Heart right ventricle (tissue), 16 donors: ENCODE results near the gene EFNA1. TPM values are rescaled to one million over a fixed set of nuclear protein-coding genes. Genes with fewer than 3 reads are reported as not detected.

Experiments
- ATAC-seq, 8 donors: fragments of 200-7000 bp; cut with Tn5 transposase; one replicate each; pipeline ENCODE4 v1.9.1; 2020; ENCODE audit warnings: mild to moderate bottlenecking in 8 of 8, moderate library complexity in 8 of 8, moderate number of reproducible peaks in 1 of 8
- DNase-seq, 2 donors: peaks; one replicate each; pipeline ENCODE4 v3.0.0-alpha.2; 2020
- H3K27ac ChIP-seq, 10 donors: fragments of 200-600 bp; sonication (generic) in 2 of 10; one replicate each; pipeline versions ENCODE4 v1.5.0 to v1.8.0; 2020 to 2022; ENCODE audit warnings: mild to moderate bottlenecking in 3 of 10
- H3K27me3 ChIP-seq, 7 donors: fragments of 200-600 bp; one replicate each; pipeline ENCODE4 v1.8.0; 2021 to 2022; ENCODE audit warnings: mild to moderate bottlenecking in 2 of 7
- H3K36me3 ChIP-seq, 9 donors: fragments of 200-600 bp; sonication (generic) in 1 of 9; one replicate each; pipeline versions ENCODE4 v1.5.0 to v1.8.0; 2020 to 2022; ENCODE audit warnings: mild to moderate bottlenecking in 2 of 9
- H3K4me1 ChIP-seq, 9 donors: fragments of 200-600 bp; sonication (generic) in 1 of 9; one replicate each; pipeline versions ENCODE4 v1.5.0 to v1.8.0; 2020 to 2022; ENCODE audit warnings: mild to moderate bottlenecking in 4 of 9
- H3K4me3 ChIP-seq, 10 donors: fragments of 200-600 bp; sonication (generic) in 2 of 10; one replicate each; pipeline versions ENCODE4 v1.5.0 to v1.8.0; 2020 to 2022; ENCODE audit warnings: mild to moderate bottlenecking in 7 of 10, moderate library complexity in 2 of 10
- H3K9me3 ChIP-seq, 11 donors: fragments of 200-600 bp in 10 of 11; sonication (generic) in 2 of 11; one replicate each; pipeline versions ENCODE4 v1.5.0 to v1.8.0; 2013 to 2022; ENCODE audit warnings: mild to moderate bottlenecking in 2 of 11, control low read depth in 1 of 11, moderate library complexity in 1 of 11
- CTCF ChIP-seq, 9 donors: fragments of 200-600 bp; sonication (generic) in 2 of 9; IDR thresholded peaks; one replicate each; pipeline versions ENCODE4 v1.5.0 to v1.8.0; 2021 to 2022; ENCODE audit warnings: antibody characterized with exemption in 9 of 9, mild to moderate bottlenecking in 5 of 9, moderate library complexity in 1 of 9
- WGBS, 2 donors: extraction: QIAGEN DNeasy Blood & Tissue Kit; methylation state at CpG; one replicate each; pipeline ENCODE4 v1.1.7; 2013; ENCODE audit warnings: inconsistent platforms in 1 of 2; 5-methylcytosine and 5-hydroxymethylcytosine counted together
- intact Hi-C, 10 donors: fragments of 100-400 bp; cut with DNase I; formaldehyde crosslinking; loops; one replicate each; pipeline versions ENCODE4 v1.11.1 to v1.14.2; 2022
- polyA plus RNA-seq, 2 donors: library from polyadenylated mRNA; stranded (reverse); fragments of 200-250 nt; gene quantifications; one replicate each; pipeline ENCODE4 v1.2.3, GENCODE V29; 2013
- total RNA-seq, 10 donors: library from RNA; stranded (reverse); fragmentation: NEBNext Ultra II Directional in 3 of 10; extraction: Animal tissue kit (Norgen Biotek cat#: 25700) in 3 of 10; gene quantifications; one replicate each; pipeline versions ENCODE4 v1.2.1 to v1.2.4, GENCODE V29; 2021 to 2023
- donor health status: Arrhythmogenic right ventricular cardiomyopathy.
- donor health status: ischemic (EF 13 %, LVEDD 7.1; RV severe dilation, severe dysfunction).
- donor health status: healthy with polysubstance abuse.
- donor health status: DM: no; HTN: yes; CAD: no.
- donor health status: DM: no; HTN: no; CAD: no.
- donor health status: ischemic (EF 25% LVEDD 6.9; RV normal size, moderate dysfunction).
- donor health status: ischemic (EF 25% LVEDD 5.7; RV mildly dilated, moderate dysfunction).
- donor health status: healthy.
- donor health status: DM: yes; HTN: yes; CAD: no.
- donor health status: Ischemic cardiomyopathy.
- donor health status: ischemic (EF 35%, LVEDD 5.7; RV mildly dilated, moderate dysfunction).
- donor health status: nonischemic (EF 11% LVEDD 7.7; RV severe dilation, severe dysfunction).
- donor health status: DM: yes; HTN: yes; CAD: no.
- donor health status: PGD.
- donor health status: ischemic (EF 29% LVEDD 5.4; RV normal size, mild dysfunction).
- donor health status: nonischemic (EF 23%, LVEDD 6.1; RV moderate dilation, normal function).

The EFNA1 gene
- total and polyA plus RNA-seq, 12 donors, result 28.9 to 104 (median 37.2) TPM

- Histone ChIP-seq H3K9me3 (no peaks in the 10 kb centered on the region), H3K27ac (no peak overlapping the region), H3K4me1 (peaks cover 6 to 25% (median 14%) of the 10 kb centered on the region in 9 donors), H3K36me3 (no peaks in the 10 kb centered on the region), H3K27me3 (peaks cover 0 to 16% (median 0%) of the 10 kb centered on the region in 7 donors), H3K4me3 (no peak overlapping the region)
- 78 to 85% methylated on average over 2 of the region's 2 CpGs for whole genome bisulfite sequencing, 2 donors
- intact Hi-C loops, result no loop called here
- DNase-seq, result no peak
- TF ChIP-seq CTCF (IDR thresholded peaks at IDR 0.05), result no peak
- no peak for ATAC-seq
These were observed 6.4 kb upstream of the EFNA1 start for GRCh38 chr1:155121249-155121648.

- WGBS, 2 donors, result 84 to 91% methylated on average over 2 of the region's 2 CpGs
- ATAC-seq, result no peak
- H3K36me3 ChIP-seq, result no peaks in the 10 kb centered on the region
These were observed 5.4 kb upstream of the EFNA1 start for GRCh38 chr1:155122308-155122707.

GRCh38 chr1:155123801-155124200 lies 3.9 kb upstream of the EFNA1 start:
- H3K36me3 ChIP-seq, result no peaks in the 10 kb centered on the region
- no peaks in the 10 kb centered on the region for H3K9me3 ChIP-seq
- H3K4me1 ChIP-seq, result peaks cover 10 to 45% (median 33%) of the 10 kb centered on the region in 9 donors
- 70 to 74% methylated on average over 4 of the region's 4 CpGs for WGBS, 2 donors
- TF ChIP-seq CTCF (IDR thresholded peaks at IDR 0.05), result no peak
- peaks cover 0 to 41% (median 0%) of the 10 kb centered on the region in 7 donors for H3K27me3 ChIP-seq
- H3K4me3 ChIP-seq, result no peak overlapping the region
- no peak for ATAC-seq
- DNase-seq, result no peak
- intact Hi-C loops, result no loop called here
- peak overlapping the region in 3 of 10 donors; percentile 7 to 56 (median 48) for H3K27ac ChIP-seq

More at GRCh38 chr1:155122308-155122707, 5.4 kb upstream of the EFNA1 start:
- TF ChIP-seq CTCF (IDR thresholded peaks at IDR 0.05), result no peak
- intact Hi-C loops, result no loop called here
- DNase-seq, result no peak
- H3K9me3 ChIP-seq, result no peaks in the 10 kb centered on the region
- H3K27ac ChIP-seq, result no peak overlapping the region
- peaks cover 0 to 26% (median 0%) of the 10 kb centered on the region in 7 donors for H3K27me3 ChIP-seq
- H3K4me3 ChIP-seq, result no peak overlapping the region
- peaks cover 10 to 36% (median 22%) of the 10 kb centered on the region in 9 donors for H3K4me1 ChIP-seq

GRCh38 chr1:155124503-155125463 lies 2.9 kb upstream of the EFNA1 start:
- H3K4me1 ChIP-seq, result peaks cover 10 to 52% (median 39%) of the 10 kb centered on the region in 9 donors
- H3K9me3 ChIP-seq, result no peaks in the 10 kb centered on the region
- H3K27ac ChIP-seq, result peak overlapping the region in 4 of 10 donors; percentile 7 to 99 (median 54)
- no peak for ATAC-seq
- no peak for DNase-seq
- intact Hi-C loops, result loop anchor here in 6 of 10 donors (5.0 kb wide), 2 partner anchors 32 to 43 kb away; no protein-coding TSS in a partner anchor
- peaks cover 0 to 51% (median 0%) of the 10 kb centered on the region in 7 donors for H3K27me3 ChIP-seq
- no peak for TF ChIP-seq CTCF (IDR thresholded peaks at IDR 0.05)
- no peak overlapping the region for H3K4me3 ChIP-seq
- WGBS, 2 donors, result 62 to 68% methylated on average over 16 of the region's 16 CpGs
- H3K36me3 ChIP-seq, result no peaks in the 10 kb centered on the region
